SK-N-SH treated with all-trans-retinoic acid at 6 μM for 48 hours (cell line): ENCODE measurements around the gene FAM200B.

Experiments used
- ATAC-seq: fragments of 200-7000 bp; cut with Tn5 transposase; 3 replicates; pipeline ENCODE4 v1.9.1; 2020; ENCODE audit warnings: mild to moderate bottlenecking, moderate library complexity
- ARNTL ChIP-seq: fragments of 450-650 bp; formaldehyde crosslinking; IDR thresholded peaks from 2 replicates; pipeline ENCODE4 v1.5.0; 2020; ENCODE audit warnings: low read depth, mild to moderate bottlenecking, moderate library complexity, borderline replicate concordance
- BACH2 ChIP-seq: fragments of 250-450 bp; sonication (Bioruptor Pico); IDR thresholded peaks from 2 replicates; pipeline ENCODE4 v1.9.0; 2021; ENCODE audit warnings: mild to moderate bottlenecking, borderline replicate concordance
- CSDC2 ChIP-seq: fragments of 250-450 bp; sonication (Bioruptor Pico); IDR thresholded peaks from 2 replicates; pipeline ENCODE4 v1.5.0; 2020; ENCODE audit warnings: mild to moderate bottlenecking, moderate library complexity
- ESRRG ChIP-seq: fragments of 250-450 bp; sonication (Bioruptor Pico); IDR thresholded peaks from 2 replicates; pipeline ENCODE4 v1.6.1; 2021; ENCODE audit warnings: mild to moderate bottlenecking
- GLIS3 ChIP-seq: fragments of 250-450 bp; sonication (Bioruptor Pico); IDR thresholded peaks from 2 replicates; pipeline ENCODE4 v1.5.0; 2020; ENCODE audit warnings: mild to moderate bottlenecking, moderate library complexity
- ISL1 ChIP-seq: fragments of 250-450 bp; sonication (Bioruptor Pico); IDR thresholded peaks from 2 replicates; pipeline ENCODE4 v2.1.2; 2022; ENCODE audit warnings: mild to moderate bottlenecking, moderate library complexity
- OSR1 ChIP-seq: fragments of 250-450 bp; sonication (Bioruptor Pico); IDR thresholded peaks from 2 replicates; pipeline ENCODE4 v1.8.0; 2022; ENCODE audit warnings: moderate library complexity, mild to moderate bottlenecking, inconsistent platforms
- PPARA ChIP-seq: fragments of 250-450 bp; sonication (Bioruptor Pico); IDR thresholded peaks from 2 replicates; pipeline ENCODE4 v1.5.0; 2020; ENCODE audit warnings: mild to moderate bottlenecking, borderline replicate concordance
- RARB ChIP-seq: fragments of 250-450 bp; sonication (Bioruptor Pico); IDR thresholded peaks from 2 replicates; pipeline ENCODE4 v1.8.0; 2021; ENCODE audit warnings: mild to moderate bottlenecking, moderate library complexity
- SNAI2 ChIP-seq: fragments of 250-450 bp; sonication (Bioruptor Pico); IDR thresholded peaks from 2 replicates; pipeline ENCODE4 v1.5.0; 2020; ENCODE audit warnings: mild to moderate bottlenecking, moderate library complexity
- TCF4 ChIP-seq: fragments of 250-450 bp; sonication (Bioruptor Pico); IDR thresholded peaks from 2 replicates; pipeline ENCODE4 v1.8.0; 2021; ENCODE audit warnings: mild to moderate bottlenecking, moderate library complexity, borderline replicate concordance
- TOX ChIP-seq: fragments of 250-450 bp; sonication (Bioruptor Pico); IDR thresholded peaks from 2 replicates; pipeline ENCODE4 v1.8.0; 2021; ENCODE audit warnings: mild to moderate bottlenecking, moderate library complexity, borderline replicate concordance
- ZC3H10 ChIP-seq: fragments of 250-450 bp; sonication (Bioruptor Pico); IDR thresholded peaks from 2 replicates; pipeline ENCODE4 v1.5.1; 2021; ENCODE audit warnings: mild to moderate bottlenecking, moderate library complexity
- ZFP3 ChIP-seq: fragments of 250-450 bp; sonication (Bioruptor Pico); IDR thresholded peaks from 2 replicates; pipeline ENCODE4 v1.5.0; 2020; ENCODE audit warnings: mild to moderate bottlenecking, moderate library complexity
- ZFP30 ChIP-seq: fragments of 450-650 bp; formaldehyde crosslinking; IDR thresholded peaks from 2 replicates; pipeline ENCODE4 v1.5.0; 2022; ENCODE audit warnings: mild to moderate bottlenecking, moderate library complexity
- ZNF565 ChIP-seq: fragments of 450-650 bp; formaldehyde crosslinking; conservative IDR thresholded peaks from 2 replicates; pipeline ENCODE4 v1.5.0; 2020; ENCODE audit warnings: low read depth, mild to moderate bottlenecking, moderate library complexity
- ZNF70 ChIP-seq: fragments of 450-650 bp; formaldehyde crosslinking; IDR thresholded peaks from 2 replicates; pipeline ENCODE4 v1.5.0; 2020; ENCODE audit warnings: mild to moderate bottlenecking, moderate library complexity
- ZNF8 ChIP-seq: fragments of 450-650 bp; formaldehyde crosslinking; IDR thresholded peaks from 2 replicates; pipeline ENCODE4 v1.5.0; 2020; ENCODE audit warnings: mild to moderate bottlenecking, moderate library complexity
- TF ChIP-seq, protein P1 (sequence below): fragments of 250-450 bp; sonication (Bioruptor Pico); IDR thresholded peaks from 2 replicates; pipeline ENCODE4 v1.5.1; 2020; ENCODE audit warnings: low read depth, mild to moderate bottlenecking, moderate library complexity
- TF ChIP-seq, protein P2 (sequence below): fragments of 250-450 bp; sonication (Bioruptor Pico); IDR thresholded peaks from 2 replicates; pipeline ENCODE4 v1.8.0; 2021; ENCODE audit warnings: low read depth, mild to moderate bottlenecking, moderate library complexity, borderline replicate concordance
- TF ChIP-seq, protein P3 (sequence below): fragments of 250-450 bp; sonication (Bioruptor Pico); IDR thresholded peaks from 2 replicates; pipeline ENCODE4 v1.5.1; 2021; ENCODE audit warnings: mild to moderate bottlenecking, moderate library complexity
- TF ChIP-seq, protein P4 (sequence below): fragments of 250-450 bp; sonication (Bioruptor Pico); IDR thresholded peaks from 2 replicates; pipeline ENCODE4 v1.8.0; 2020; ENCODE audit warnings: mild to moderate bottlenecking, moderate library complexity, borderline replicate concordance
- TF ChIP-seq, protein P5 (sequence below): fragments of 250-450 bp; sonication (Bioruptor Pico); IDR thresholded peaks from 2 replicates; pipeline ENCODE4 v1.5.0; 2020; ENCODE audit warnings: mild to moderate bottlenecking, moderate library complexity

The FAM200B gene

DNA sequence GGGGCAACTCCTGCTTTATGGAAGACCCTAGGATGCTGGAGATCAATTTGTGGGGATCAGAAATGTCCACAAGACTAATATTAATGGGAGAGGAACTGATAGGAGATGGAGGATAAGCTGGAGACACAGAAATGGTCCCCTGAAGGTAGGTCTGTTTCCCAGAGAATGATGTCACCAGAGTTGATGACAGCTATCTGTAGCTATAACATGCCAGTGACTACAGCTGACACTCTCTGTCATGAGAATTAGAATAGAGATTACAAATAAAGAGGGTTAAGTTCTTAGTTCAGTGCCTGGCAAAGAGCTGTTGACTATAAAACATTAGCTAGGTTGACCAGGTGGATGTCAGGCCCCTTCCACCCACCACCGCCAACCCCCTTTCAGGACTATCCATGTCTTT, 30.6 kb downstream of the FAM200B start:
- no peak for ATAC-seq
- TF ChIP-seq CSDC2 (CRISPR knock-in tag) (no peak), SNAI2 (no peak), ARNTL (CRISPR knock-in tag) (no peak), TCF4 (CRISPR knock-in tag) (no peak), BACH2 (CRISPR knock-in tag) (no peak), ZFP3 (CRISPR knock-in tag) (no peak), TOX (CRISPR knock-in tag) (no peak), PPARA (CRISPR knock-in tag) (no peak), ZFP30 (CRISPR knock-in tag) (no peak), ZC3H10 (no peak)
- TF ChIP-seq, protein P1, sequence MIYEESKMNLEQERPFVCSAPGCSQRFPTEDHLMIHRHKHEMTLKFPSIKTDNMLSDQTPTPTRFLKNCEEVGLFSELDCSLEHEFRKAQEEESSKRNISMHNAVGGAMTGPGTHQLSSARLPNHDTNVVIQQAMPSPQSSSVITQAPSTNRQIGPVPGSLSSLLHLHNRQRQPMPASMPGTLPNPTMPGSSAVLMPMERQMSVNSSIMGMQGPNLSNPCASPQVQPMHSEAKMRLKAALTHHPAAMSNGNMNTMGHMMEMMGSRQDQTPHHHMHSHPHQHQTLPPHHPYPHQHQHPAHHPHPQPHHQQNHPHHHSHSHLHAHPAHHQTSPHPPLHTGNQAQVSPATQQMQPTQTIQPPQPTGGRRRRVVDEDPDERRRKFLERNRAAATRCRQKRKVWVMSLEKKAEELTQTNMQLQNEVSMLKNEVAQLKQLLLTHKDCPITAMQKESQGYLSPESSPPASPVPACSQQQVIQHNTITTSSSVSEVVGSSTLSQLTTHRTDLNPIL (CRISPR knock-in tag) = no peak

DNA sequence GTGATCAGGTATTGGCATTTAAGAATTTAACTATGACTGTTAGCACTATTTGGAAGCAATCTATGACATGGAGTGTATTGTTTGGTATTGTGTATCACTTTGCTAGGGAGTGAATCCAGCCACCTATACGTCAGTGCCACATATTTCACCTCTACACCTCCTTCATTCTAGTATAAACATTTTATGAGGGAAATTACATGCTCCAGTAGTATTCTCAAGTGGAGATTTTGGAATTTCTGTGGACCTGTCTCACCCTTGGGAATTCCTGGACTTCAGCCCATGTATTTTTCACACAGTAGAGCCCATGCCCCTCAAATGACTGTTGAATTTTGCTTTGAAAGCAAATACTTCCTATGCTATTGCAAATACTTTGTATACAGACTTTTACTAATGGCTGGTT, 32.5 kb downstream of the FAM200B start:
- TF ChIP-seq GLIS3 (CRISPR knock-in tag) (no peak), PPARA (CRISPR knock-in tag) (no peak), CSDC2 (CRISPR knock-in tag) (no peak), OSR1 (CRISPR knock-in tag) (no peak), ZNF8 (CRISPR knock-in tag) (no peak), ZC3H10 (no peak), RARB (CRISPR knock-in tag) (no peak), ISL1 (CRISPR knock-in tag) (no peak), BACH2 (CRISPR knock-in tag) (no peak), ZFP30 (CRISPR knock-in tag) (no peak), ESRRG (CRISPR knock-in tag) (no peak), ZNF565 (CRISPR knock-in tag) (no peak), TCF4 (CRISPR knock-in tag) (no peak), ZNF70 (CRISPR knock-in tag) (no peak)
- TF ChIP-seq, protein P1 (CRISPR knock-in tag) = no peak
- TF ChIP-seq, protein P2, sequence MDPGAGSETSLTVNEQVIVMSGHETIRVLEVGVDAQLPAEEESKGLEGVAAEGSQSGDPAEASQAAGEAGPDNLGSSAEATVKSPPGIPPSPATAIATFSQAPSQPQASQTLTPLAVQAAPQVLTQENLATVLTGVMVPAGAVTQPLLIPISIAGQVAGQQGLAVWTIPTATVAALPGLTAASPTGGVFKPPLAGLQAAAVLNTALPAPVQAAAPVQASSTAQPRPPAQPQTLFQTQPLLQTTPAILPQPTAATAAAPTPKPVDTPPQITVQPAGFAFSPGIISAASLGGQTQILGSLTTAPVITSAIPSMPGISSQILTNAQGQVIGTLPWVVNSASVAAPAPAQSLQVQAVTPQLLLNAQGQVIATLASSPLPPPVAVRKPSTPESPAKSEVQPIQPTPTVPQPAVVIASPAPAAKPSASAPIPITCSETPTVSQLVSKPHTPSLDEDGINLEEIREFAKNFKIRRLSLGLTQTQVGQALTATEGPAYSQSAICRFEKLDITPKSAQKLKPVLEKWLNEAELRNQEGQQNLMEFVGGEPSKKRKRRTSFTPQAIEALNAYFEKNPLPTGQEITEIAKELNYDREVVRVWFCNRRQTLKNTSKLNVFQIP = no peak
- TF ChIP-seq, protein P3, sequence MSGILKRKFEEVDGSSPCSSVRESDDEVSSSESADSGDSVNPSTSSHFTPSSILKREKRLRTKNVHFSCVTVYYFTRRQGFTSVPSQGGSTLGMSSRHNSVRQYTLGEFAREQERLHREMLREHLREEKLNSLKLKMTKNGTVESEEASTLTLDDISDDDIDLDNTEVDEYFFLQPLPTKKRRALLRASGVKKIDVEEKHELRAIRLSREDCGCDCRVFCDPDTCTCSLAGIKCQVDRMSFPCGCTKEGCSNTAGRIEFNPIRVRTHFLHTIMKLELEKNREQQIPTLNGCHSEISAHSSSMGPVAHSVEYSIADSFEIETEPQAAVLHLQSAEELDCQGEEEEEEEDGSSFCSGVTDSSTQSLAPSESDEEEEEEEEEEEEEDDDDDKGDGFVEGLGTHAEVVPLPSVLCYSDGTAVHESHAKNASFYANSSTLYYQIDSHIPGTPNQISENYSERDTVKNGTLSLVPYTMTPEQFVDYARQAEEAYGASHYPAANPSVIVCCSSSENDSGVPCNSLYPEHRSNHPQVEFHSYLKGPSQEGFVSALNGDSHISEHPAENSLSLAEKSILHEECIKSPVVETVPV (CRISPR knock-in tag) = no peak
- TF ChIP-seq, protein P4, sequence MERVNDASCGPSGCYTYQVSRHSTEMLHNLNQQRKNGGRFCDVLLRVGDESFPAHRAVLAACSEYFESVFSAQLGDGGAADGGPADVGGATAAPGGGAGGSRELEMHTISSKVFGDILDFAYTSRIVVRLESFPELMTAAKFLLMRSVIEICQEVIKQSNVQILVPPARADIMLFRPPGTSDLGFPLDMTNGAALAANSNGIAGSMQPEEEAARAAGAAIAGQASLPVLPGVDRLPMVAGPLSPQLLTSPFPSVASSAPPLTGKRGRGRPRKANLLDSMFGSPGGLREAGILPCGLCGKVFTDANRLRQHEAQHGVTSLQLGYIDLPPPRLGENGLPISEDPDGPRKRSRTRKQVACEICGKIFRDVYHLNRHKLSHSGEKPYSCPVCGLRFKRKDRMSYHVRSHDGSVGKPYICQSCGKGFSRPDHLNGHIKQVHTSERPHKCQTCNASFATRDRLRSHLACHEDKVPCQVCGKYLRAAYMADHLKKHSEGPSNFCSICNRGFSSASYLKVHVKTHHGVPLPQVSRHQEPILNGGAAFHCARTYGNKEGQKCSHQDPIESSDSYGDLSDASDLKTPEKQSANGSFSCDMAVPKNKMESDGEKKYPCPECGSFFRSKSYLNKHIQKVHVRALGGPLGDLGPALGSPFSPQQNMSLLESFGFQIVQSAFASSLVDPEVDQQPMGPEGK (CRISPR knock-in tag) = no peak
- TF ChIP-seq, protein P5, sequence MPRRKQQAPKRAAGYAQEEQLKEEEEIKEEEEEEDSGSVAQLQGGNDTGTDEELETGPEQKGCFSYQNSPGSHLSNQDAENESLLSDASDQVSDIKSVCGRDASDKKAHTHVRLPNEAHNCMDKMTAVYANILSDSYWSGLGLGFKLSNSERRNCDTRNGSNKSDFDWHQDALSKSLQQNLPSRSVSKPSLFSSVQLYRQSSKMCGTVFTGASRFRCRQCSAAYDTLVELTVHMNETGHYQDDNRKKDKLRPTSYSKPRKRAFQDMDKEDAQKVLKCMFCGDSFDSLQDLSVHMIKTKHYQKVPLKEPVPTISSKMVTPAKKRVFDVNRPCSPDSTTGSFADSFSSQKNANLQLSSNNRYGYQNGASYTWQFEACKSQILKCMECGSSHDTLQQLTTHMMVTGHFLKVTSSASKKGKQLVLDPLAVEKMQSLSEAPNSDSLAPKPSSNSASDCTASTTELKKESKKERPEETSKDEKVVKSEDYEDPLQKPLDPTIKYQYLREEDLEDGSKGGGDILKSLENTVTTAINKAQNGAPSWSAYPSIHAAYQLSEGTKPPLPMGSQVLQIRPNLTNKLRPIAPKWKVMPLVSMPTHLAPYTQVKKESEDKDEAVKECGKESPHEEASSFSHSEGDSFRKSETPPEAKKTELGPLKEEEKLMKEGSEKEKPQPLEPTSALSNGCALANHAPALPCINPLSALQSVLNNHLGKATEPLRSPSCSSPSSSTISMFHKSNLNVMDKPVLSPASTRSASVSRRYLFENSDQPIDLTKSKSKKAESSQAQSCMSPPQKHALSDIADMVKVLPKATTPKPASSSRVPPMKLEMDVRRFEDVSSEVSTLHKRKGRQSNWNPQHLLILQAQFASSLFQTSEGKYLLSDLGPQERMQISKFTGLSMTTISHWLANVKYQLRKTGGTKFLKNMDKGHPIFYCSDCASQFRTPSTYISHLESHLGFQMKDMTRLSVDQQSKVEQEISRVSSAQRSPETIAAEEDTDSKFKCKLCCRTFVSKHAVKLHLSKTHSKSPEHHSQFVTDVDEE (CRISPR knock-in tag) = no peak
- no peak for ATAC-seq
